ENCODE results near the gene MRGPRF. TPM values are rescaled to one million over a fixed set of nuclear protein-coding genes. Genes with fewer than 3 reads are reported as not detected.

MRGPRF gene
- total and polyA plus RNA-seq, 2 donors (not counting 1 experiment from before 2014, with no cell fraction given): not detected

DNA sequence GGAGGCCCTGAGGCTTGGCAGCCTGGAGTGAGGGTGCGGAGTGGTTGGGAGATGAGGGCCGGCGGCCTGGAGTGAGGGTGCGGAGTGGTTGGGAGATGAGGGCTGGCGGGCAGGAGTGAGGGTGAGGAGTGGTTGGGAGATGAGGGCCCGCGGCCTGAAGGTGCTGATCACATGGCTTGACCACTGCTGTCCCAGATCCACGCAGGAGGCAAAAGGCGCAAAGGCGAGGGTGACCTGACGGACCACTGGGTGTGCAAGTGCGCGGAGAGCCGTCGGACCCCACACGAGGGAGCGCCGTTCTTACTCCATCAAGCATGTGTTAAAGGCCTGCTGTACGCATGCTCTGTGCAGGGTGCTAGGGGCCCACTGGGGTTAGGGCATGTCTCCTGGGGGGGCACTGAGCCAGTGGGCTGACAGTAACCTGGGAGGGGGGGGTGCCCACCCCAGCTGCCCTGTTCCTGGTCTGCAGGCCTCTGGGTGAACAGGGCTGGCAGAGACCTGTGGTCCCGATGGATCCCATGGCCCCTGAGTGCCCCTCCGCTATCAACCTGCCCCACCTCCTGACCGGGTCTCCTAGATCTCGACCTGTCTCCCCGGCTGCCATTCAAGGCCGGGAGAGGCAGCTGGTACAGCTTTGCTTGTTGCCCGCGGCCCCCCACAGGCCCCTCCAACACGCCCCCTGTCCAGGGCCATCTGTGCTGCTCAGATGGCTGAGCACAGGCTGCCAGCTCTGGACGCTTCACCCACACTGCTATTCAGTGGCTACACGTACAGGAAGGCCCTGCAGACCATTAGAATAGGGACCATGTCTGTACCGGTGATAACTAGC, 53.4 kb downstream of the MRGPRF start:
- Mint-ChIP-seq H3K27me3 (peaks cover 3% of the 10 kb centered on the region), H3K27ac (no peak overlapping the region), H3K9me3 (ENCODE audit: insufficient read depth) (no peaks in the 10 kb centered on the region), H3K4me3 (no peak overlapping the region), H3K4me1 (peaks cover 16% of the 10 kb centered on the region)
- ATAC-seq (ENCODE audit: low read depth) (no peak), DNase-seq (no peak)
- H3K27ac ChIP-seq (ENCODE audit: low read length in 2 of 2): no peak overlapping the region
- 93% methylated on average over 31 of the region's 31 CpGs for WGBS (ENCODE audit: insufficient coverage)
- H3K79me2 ChIP-seq (ENCODE audit: control insufficient read depth, insufficient read depth, low read length): no peaks in the 10 kb centered on the region
- no peak overlapping the region for H3K9ac ChIP-seq (ENCODE audit: low read length)
- TF ChIP-seq, protein P1, sequence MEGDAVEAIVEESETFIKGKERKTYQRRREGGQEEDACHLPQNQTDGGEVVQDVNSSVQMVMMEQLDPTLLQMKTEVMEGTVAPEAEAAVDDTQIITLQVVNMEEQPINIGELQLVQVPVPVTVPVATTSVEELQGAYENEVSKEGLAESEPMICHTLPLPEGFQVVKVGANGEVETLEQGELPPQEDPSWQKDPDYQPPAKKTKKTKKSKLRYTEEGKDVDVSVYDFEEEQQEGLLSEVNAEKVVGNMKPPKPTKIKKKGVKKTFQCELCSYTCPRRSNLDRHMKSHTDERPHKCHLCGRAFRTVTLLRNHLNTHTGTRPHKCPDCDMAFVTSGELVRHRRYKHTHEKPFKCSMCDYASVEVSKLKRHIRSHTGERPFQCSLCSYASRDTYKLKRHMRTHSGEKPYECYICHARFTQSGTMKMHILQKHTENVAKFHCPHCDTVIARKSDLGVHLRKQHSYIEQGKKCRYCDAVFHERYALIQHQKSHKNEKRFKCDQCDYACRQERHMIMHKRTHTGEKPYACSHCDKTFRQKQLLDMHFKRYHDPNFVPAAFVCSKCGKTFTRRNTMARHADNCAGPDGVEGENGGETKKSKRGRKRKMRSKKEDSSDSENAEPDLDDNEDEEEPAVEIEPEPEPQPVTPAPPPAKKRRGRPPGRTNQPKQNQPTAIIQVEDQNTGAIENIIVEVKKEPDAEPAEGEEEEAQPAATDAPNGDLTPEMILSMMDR (IDR thresholded peaks at IDR 0.05): no peak
- TF ChIP-seq EZH2 (IDR thresholded peaks at IDR 0.05; ENCODE audit: borderline replicate concordance, insufficient read depth, low read depth, low read length, poor library complexity, severe bottlenecking): no peak
- CTCF ChIA-PET: no interaction called here
- no peaks in the 10 kb centered on the region for H4K20me1 ChIP-seq (ENCODE audit: control insufficient read depth, insufficient read depth, low read length, poor library complexity, severe bottlenecking)
- no peak overlapping the region for H3K4me2 ChIP-seq (replicated peaks; ENCODE audit: low read depth, low read length, poor library complexity, severe bottlenecking)
- no peak overlapping the region for H2AFZ ChIP-seq (ENCODE audit: insufficient read depth, low read depth, low read length, poor library complexity, severe bottlenecking)
- peaks cover 0 to 20% (median 0%) of the 10 kb centered on the region in 3 donors for H3K9me3 ChIP-seq (ENCODE audit: control extremely low read depth in 1 of 3, control insufficient read depth in 2 of 3, insufficient read depth in 1 of 3, low read length in 2 of 3)
- peaks cover 0 to 8% (median 0%) of the 10 kb centered on the region in 4 experiments for H3K27me3 ChIP-seq (replicated peaks in 1 of 4; ENCODE audit: control extremely low read depth in 1 of 4, control insufficient read depth in 3 of 4, insufficient read depth in 4 of 4, low read length in 3 of 4)
- H3K4me3 ChIP-seq (ENCODE audit: control extremely low read depth in 1 of 5, extremely low read depth in 1 of 5, insufficient read depth in 1 of 5, low read depth in 2 of 5, low read length in 4 of 5): no peak overlapping the region
- POLR2A ChIA-PET: no interaction called here
- no peaks in the 10 kb centered on the region for H3K36me3 ChIP-seq (replicated peaks in 1 of 2; ENCODE audit: control extremely low read depth in 1 of 2, control insufficient read depth in 1 of 2, extremely low read depth in 1 of 2, insufficient read depth in 2 of 2, low read length in 1 of 2)
- H3K4me1 ChIP-seq (ENCODE audit: control insufficient read depth in 2 of 2, insufficient read depth in 2 of 2, low read length in 2 of 2): peaks cover 4 to 21% of the 10 kb centered on the region in 2 donors
- intact Hi-C loops (cut with micrococcal nuclease): no loop called here

DNA sequence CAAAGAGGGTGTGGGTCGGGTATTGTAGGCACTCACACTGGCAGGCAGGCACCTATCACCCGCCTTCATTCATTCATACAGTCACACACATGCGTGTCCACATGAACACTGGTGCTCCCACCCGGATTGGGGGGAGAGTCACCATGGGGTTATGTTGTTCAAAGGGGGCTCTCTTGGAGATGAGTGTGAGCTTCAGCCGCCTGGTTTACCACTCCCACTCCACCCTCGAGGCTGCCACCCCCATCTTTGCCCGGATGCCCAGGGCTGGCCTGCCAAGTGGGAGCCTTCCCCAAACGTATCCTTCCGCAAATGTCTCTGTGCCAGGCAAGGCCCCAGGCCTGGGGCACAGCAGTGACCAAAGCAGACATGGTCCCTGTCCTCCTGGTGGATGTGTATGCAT, 54.8 kb downstream of the MRGPRF start:
- H4K20me1 ChIP-seq (ENCODE audit: control insufficient read depth, insufficient read depth, low read length, poor library complexity, severe bottlenecking): no peaks in the 10 kb centered on the region
- H3K9ac ChIP-seq (ENCODE audit: low read length): no peak overlapping the region
- Mint-ChIP-seq H3K9me3 (ENCODE audit: insufficient read depth) (no peaks in the 10 kb centered on the region), H3K4me1 (peaks cover 16% of the 10 kb centered on the region), H3K27me3 (peaks cover 3% of the 10 kb centered on the region), H3K4me3 (no peak overlapping the region), H3K27ac (no peak overlapping the region)
- H2AFZ ChIP-seq (ENCODE audit: insufficient read depth, low read depth, low read length, poor library complexity, severe bottlenecking): no peak overlapping the region
- H3K79me2 ChIP-seq (ENCODE audit: control insufficient read depth, insufficient read depth, low read length): no peaks in the 10 kb centered on the region
- peaks cover 0 to 13% (median 0%) of the 10 kb centered on the region in 3 donors for H3K9me3 ChIP-seq (ENCODE audit: control extremely low read depth in 1 of 3, control insufficient read depth in 2 of 3, insufficient read depth in 1 of 3, low read length in 2 of 3)
- no peak overlapping the region for H3K4me3 ChIP-seq (ENCODE audit: control extremely low read depth in 1 of 5, extremely low read depth in 1 of 5, insufficient read depth in 1 of 5, low read depth in 2 of 5, low read length in 4 of 5)
- 94% methylated on average over 5 of the region's 9 CpGs for WGBS (ENCODE audit: insufficient coverage)
- POLR2A ChIA-PET: no interaction called here
- no peak for DNase-seq
- H3K36me3 ChIP-seq (replicated peaks in 1 of 2; ENCODE audit: control extremely low read depth in 1 of 2, control insufficient read depth in 1 of 2, extremely low read depth in 1 of 2, insufficient read depth in 2 of 2, low read length in 1 of 2): no peaks in the 10 kb centered on the region
- no peak for ATAC-seq (ENCODE audit: low read depth)
- no peak overlapping the region for H3K27ac ChIP-seq (ENCODE audit: low read length in 2 of 2)
- peaks cover 4 to 21% of the 10 kb centered on the region in 2 donors for H3K4me1 ChIP-seq (ENCODE audit: control insufficient read depth in 2 of 2, insufficient read depth in 2 of 2, low read length in 2 of 2)
- intact Hi-C loops (cut with micrococcal nuclease): no loop called here
- TF ChIP-seq, protein P1 (IDR thresholded peaks at IDR 0.05): no peak
- no peak for TF ChIP-seq EZH2 (IDR thresholded peaks at IDR 0.05; ENCODE audit: borderline replicate concordance, insufficient read depth, low read depth, low read length, poor library complexity, severe bottlenecking)
- CTCF ChIA-PET: no interaction called here
- H3K27me3 ChIP-seq (replicated peaks in 1 of 4; ENCODE audit: control extremely low read depth in 1 of 4, control insufficient read depth in 3 of 4, insufficient read depth in 4 of 4, low read length in 3 of 4): peaks cover 0 to 8% (median 0%) of the 10 kb centered on the region in 4 experiments
- no peak overlapping the region for H3K4me2 ChIP-seq (replicated peaks; ENCODE audit: low read depth, low read length, poor library complexity, severe bottlenecking)

All from B cell (primary cell).